NCI-H524 treated with DMSO at 0.1 percent for 48 hours (cell line): ENCODE measurements around the gene NPW.

Source experiments
- DNase-seq: peaks from one replicate; lab custom pipeline; 2025; lab: John Stamatoyannopoulos, UW

Gene NPW

GRCh38 chr16:2054543-2055245, 35.1 kb downstream of the NPW start:
- no peak for DNase-seq

- DNase-seq, result no peak
Measured at GRCh38 chr16:2056077-2056476, 36.5 kb downstream of the NPW start.

- no peak for DNase-seq
Measured at GRCh38 chr16:2056681-2057407, 37.3 kb downstream of the NPW start.

- DNase-seq, result no peak
Measured at GRCh38 chr16:2057438-2057837, 37.9 kb downstream of the NPW start.

GRCh38 chr16:2058420-2058819, 38.8 kb downstream of the NPW start:
- no peak for DNase-seq

GRCh38 chr16:2058872-2059271, 39.3 kb downstream of the NPW start:
- no peak for DNase-seq

GRCh38 chr16:2060346-2060745, 40.8 kb downstream of the NPW start:
- no peak for DNase-seq

GRCh38 chr16:2061023-2061422, 41.4 kb downstream of the NPW start:
- no peak for DNase-seq

- DNase-seq, result no peak
Measured at GRCh38 chr16:2061526-2061925, 41.9 kb downstream of the NPW start.

GRCh38 chr16:2062801-2063200, 43.2 kb downstream of the NPW start:
- DNase-seq, result no peak

- no peak for DNase-seq
Measured at GRCh38 chr16:2063861-2064260, 44.3 kb downstream of the NPW start.

- DNase-seq, result no peak
Measured at GRCh38 chr16:2064368-2064945, 44.9 kb downstream of the NPW start.

GRCh38 chr16:2066139-2066538, 46.6 kb downstream of the NPW start:
- no peak for DNase-seq
